GM21381 (cell line): ENCODE data around the gene KLK15.

ENCODE experiments used
- ATAC-seq: cut with Tn5 transposase; IDR thresholded peaks from one replicate; pipeline ENCODE4 v1.9.1; 2021; ENCODE audit warnings: mild to moderate bottlenecking, moderate library complexity; ENCODE audit not compliant: unreplicated experiment

The KLK15 gene

GRCh38 chr19:50779504-50780457, 53.6 kb downstream of the KLK15 start:
- no peak for ATAC-seq

- ATAC-seq, result no peak
These were observed 54.4 kb downstream of the KLK15 start for GRCh38 chr19:50778906-50779430.

- ATAC-seq, result no peak
These were observed 55.5 kb downstream of the KLK15 start for GRCh38 chr19:50777830-50778303.

GRCh38 chr19:50777261-50777660, 56.1 kb downstream of the KLK15 start:
- no peak for ATAC-seq

- no peak for ATAC-seq
These were observed 57.2 kb downstream of the KLK15 start for GRCh38 chr19:50776131-50776530.
